AG10803 (cell line): Measurements from ENCODE around the gene NXPH2.

Experiments
- DNase-seq: peaks from one replicate; pipeline ENCODE4 v3.0.0; 2010; ENCODE audit warnings: low read depth
- H3K4me3 ChIP-seq: 2 replicates; pipeline ENCODE4 v1.5.1; 2011; ENCODE audit warnings: mild to moderate bottlenecking, low read length, control low read depth
- TF ChIP-seq, protein P1 (sequence below): conservative IDR thresholded peaks from 2 replicates; pipeline ENCODE4 v1.5.1; 2011; ENCODE audit warnings: mild to moderate bottlenecking, low read length, control low read depth, inconsistent platforms

The NXPH2 gene

DNA sequence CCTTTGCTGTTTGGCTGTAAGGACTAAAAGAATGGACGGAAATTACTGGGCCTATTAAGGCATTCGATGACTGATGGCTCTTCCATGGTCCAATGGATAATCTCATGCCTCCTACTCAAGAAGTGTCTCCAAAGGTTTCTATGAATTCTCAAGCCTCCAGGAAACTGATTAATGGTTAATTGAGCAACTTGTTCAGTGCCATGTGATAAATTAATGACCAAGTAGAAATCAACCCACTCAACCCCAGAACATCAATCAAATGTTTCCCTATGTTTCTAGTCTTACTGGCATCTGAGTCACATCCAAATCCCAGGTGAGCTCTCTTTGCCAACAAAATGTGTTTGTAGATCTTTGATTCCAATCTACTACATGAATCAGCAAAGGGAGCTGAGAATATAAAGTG, 103.6 kb downstream of the NXPH2 start:
- no peak for DNase-seq
- H3K4me3 ChIP-seq, result no peak overlapping the region
- TF ChIP-seq, protein P1, sequence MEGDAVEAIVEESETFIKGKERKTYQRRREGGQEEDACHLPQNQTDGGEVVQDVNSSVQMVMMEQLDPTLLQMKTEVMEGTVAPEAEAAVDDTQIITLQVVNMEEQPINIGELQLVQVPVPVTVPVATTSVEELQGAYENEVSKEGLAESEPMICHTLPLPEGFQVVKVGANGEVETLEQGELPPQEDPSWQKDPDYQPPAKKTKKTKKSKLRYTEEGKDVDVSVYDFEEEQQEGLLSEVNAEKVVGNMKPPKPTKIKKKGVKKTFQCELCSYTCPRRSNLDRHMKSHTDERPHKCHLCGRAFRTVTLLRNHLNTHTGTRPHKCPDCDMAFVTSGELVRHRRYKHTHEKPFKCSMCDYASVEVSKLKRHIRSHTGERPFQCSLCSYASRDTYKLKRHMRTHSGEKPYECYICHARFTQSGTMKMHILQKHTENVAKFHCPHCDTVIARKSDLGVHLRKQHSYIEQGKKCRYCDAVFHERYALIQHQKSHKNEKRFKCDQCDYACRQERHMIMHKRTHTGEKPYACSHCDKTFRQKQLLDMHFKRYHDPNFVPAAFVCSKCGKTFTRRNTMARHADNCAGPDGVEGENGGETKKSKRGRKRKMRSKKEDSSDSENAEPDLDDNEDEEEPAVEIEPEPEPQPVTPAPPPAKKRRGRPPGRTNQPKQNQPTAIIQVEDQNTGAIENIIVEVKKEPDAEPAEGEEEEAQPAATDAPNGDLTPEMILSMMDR, result no peak

DNA sequence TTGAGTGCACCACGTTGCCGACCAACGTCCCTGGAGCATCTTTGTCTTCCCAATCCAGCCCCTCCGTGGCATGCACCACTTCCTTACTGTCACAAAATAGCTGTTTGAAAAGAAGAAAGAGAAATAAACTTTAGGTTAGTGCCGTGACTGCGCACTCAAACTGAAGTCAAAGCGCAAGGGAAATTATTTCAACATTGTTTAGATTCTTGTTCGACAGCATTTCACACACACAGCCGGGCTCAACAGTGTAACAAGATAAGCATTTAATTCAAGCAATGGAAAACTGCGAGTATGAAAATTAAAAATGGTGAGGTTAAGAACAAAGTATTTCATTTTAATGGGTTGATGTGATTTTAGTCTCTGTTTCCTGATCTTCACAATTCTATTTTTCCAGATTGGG, 108.6 kb downstream of the NXPH2 start:
- TF ChIP-seq, protein P1, result no peak
- no peak for DNase-seq
- H3K4me3 ChIP-seq, result no peak overlapping the region

DNA sequence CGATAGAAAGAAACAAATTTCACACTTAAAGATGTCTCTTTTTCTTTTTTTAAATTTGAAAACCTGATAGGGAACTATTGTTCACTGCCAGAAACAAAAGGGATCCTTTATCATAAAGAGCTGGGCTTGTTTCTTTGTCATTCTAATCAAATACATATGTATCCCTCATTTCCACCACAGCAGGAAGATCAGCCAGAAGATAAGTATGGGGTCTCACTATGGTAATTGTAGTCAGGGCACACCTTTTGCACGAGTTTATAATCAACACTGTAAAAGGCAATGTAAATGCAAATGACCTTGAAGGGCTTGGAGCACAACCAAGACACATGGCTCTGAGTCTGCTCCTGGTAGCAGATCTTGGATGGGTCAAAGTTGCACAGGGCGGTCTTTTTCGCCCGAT, 109.5 kb downstream of the NXPH2 start:
- no peak for DNase-seq
- TF ChIP-seq, protein P1, result no peak
- H3K4me3 ChIP-seq, result no peak overlapping the region

DNA sequence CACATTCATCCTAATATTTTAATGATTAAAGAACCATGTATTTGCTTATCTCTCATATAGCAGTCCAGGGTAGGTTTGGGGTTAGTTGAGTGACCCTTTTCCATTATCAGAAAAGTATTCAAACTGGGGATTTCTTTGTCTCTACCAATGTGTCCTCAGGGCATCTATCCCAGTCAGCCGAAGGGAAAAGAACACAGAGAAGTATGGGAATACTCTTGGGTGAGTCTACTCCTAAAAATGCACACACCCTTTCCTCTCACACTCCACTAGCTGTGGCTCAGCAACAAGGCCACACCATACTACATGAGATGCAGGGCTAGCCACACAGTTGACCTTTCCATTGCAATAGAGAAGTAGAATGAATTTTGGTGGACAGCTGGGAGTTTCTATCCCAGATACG, 114.3 kb downstream of the NXPH2 start:
- TF ChIP-seq, protein P1, result no peak
- no peak overlapping the region for H3K4me3 ChIP-seq
- no peak for DNase-seq

DNA sequence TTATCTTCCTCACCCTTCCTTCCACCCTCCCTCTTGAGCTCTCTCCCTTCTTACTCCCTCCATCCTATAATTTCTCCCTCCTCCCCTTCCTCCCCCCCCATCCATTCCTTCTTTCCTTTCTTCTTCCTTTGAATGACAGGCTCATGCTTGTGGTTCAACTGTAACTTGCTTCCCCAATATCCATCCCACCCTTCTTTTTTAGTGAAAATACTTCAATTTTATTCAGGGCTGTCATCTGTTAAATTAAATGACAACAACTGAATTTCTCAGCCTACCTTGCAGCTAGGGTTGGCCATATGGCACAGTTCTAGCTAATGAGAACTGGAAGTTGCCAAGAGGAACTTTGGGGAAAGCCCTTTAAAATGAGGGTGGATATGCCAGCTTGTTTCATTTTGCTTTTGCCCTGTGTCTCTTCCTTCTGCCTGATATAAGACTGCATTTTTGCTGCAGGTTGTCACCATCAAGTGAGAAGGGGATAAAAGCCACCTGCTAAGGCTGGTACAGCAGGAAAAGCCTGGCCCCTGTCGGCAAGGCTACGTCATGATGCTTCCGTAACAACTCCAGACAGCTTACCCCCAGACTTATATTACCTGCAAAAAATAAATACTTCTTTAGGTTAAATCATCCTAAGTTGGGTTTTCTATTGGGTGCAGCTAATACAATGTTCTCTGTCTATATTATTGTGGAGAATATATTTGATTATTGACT, 121.8 kb downstream of the NXPH2 start:
- H3K4me3 ChIP-seq, result no peak overlapping the region
- TF ChIP-seq, protein P1, result no peak
- DNase-seq, result no peak

DNA sequence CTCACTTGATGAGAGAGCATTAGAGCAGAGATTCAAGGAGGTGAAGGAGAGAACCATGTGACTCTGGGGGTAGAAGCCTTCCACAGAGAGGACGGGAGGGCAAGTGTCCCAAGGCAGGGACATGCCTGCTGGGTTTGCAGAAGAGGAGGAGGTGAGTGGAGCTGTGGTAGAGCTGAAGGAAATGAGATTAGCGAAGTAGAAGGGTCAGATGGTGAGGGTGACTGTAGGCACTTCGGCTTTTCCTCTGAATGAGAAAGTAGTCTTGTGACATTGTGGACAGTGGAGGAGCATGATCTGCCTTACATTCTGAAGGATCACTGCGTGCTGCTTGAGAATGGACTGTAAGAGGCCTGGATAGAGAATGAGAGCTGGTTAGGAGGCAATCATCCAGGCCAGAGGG, 126.0 kb downstream of the NXPH2 start:
- H3K4me3 ChIP-seq, result no peak overlapping the region
- TF ChIP-seq, protein P1, result no peak
- no peak for DNase-seq

DNA sequence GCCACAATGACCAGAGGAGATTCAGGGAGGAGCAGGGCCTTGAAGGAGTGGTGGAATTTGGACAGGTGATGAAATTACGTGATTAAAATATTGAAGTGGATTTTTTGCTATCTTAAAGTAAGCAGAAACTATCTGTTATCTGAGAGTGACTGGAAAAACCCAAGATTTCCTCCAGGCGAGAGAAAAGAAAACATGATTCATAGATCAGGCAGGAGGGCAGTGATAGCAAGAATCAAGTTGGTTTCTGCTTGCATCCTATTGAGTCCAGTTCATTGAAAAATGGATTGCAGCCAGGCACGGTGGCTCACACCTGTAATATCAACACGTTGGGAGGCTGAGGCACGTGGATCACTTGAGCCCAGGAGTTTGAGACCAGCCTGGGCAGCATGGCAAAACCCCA, 127.8 kb downstream of the NXPH2 start:
- TF ChIP-seq, protein P1, result no peak
- H3K4me3 ChIP-seq, result no peak overlapping the region
- no peak for DNase-seq
